Caki2 (cell line): ENCODE measurements around the gene BRD9. TPM values are rescaled to one million over a fixed set of nuclear protein-coding genes. Genes with fewer than 3 reads are reported as not detected.

Source experiments
- DNase-seq: peaks from one replicate; pipeline ENCODE4 v3.0.0-alpha.2; 2015; ENCODE audit warnings: low read depth
- in situ Hi-C: cut with HindIII; loops from 2 replicates; pipeline ENCODE4 v1.10.0; 2016; ENCODE audit warnings: low sequenced_read_pairs, low pct_unique_long_range_greater_than_20kb, mixed read lengths
- total RNA-seq: library from RNA; depleted of rRNA; stranded (reverse); fragments of >200 nt; shearing (Covaris generic); gene quantifications from 2 replicates; pipeline ENCODE4 v1.2.3, GENCODE V29; 2014; ENCODE audit warnings: low replicate concordance

BRD9 gene
- total RNA-seq, 1 experiment from 2014 or later: 20.4 TPM

- in situ Hi-C loops: no loop called here
- no peak for DNase-seq
Measured at GRCh38 chr5:867300-867870, 25.2 kb downstream of the BRD9 start.

DNA sequence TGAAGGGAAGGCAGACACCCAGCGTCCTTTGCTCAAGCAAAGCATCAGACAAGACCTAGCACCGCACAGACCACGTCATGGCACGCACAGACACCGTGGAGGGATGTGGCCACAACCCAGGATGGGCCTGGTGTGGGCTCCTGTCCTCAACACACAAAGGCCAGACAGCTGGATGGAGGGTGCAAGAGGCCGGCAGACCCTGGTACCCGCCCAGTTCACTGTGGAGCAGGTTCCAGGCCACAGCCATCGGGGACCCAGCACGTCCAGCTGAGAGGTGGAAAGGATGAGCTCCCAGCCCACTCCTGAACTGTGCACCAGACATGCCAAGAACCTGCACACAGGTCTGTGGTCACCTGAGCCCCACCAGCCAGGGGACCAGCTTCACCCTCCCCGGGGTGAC is 26.8 kb downstream of the BRD9 start:
- DNase-seq: no peak
- in situ Hi-C loops: no loop called here

- in situ Hi-C loops: no loop called here
- DNase-seq: no peak
Measured at GRCh38 chr5:865168-865521, 27.5 kb downstream of the BRD9 start.

GRCh38 chr5:864492-865167 is 28.0 kb downstream of the BRD9 start:
- DNase-seq: no peak
- in situ Hi-C loops: no loop called here

DNA sequence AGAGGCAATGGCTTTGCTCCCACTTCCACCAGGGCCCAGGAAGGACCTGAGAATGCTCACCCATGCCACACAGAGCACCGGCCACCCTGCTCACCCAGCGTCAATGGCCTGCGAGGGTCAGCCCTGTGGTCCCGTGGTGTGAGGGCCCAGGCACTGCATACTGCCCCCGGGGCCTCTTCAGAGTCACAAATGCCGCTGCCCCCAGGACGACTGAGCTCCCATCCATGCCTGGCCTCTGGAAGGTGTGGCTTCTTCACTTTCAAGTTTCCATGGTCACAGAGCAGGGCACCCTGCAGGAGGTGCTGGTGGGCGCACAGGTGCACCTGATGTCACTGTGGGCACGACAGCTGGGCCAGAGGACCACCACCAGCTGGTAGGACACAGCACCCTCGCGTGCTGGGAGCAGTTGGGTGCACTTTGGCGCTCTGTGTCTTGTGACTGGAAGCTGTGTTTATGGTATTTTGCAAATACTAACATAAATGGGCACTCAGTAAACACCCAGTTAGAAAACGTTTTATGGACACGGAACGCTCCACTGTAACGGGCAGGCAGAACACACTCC is 29.3 kb downstream of the BRD9 start:
- DNase-seq: no peak
- in situ Hi-C loops: no loop called here

GRCh38 chr5:862367-863243 is 30.0 kb downstream of the BRD9 start:
- peak; percentile 77 for DNase-seq
- in situ Hi-C loops: no loop called here

GRCh38 chr5:861442-862366 is 30.9 kb downstream of the BRD9 start:
- no peak for DNase-seq

GRCh38 chr5:860506-861150 is 32.0 kb downstream of the BRD9 start:
- no peak for DNase-seq
- in situ Hi-C loops: no loop called here

More at GRCh38 chr5:861442-862366, 30.9 kb downstream of the BRD9 start:
- in situ Hi-C loops: no loop called here

DNA sequence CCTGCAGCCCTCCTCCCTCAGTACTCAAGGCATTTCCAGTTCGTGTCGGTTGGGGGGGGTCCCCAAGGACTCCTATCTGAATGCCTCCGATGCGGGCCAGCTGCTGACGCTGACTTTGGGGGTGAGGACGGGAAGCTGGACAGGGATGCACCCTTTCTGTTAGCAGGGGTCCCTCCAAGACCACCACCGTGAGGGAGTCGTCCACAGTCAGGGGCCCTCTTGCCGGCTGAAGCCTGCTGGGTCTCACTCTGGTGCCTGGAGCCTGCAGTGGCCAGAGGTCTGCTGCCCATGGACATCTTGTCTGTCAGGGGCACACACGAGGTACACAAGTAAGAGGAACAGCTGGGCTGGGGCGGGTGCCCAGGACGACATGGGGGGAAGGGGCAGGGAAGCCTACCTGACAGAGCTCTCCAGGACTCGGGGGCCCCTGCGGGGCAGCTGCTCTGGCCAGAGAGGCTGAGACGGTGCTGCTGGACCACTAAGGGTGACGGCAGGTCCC is 32.8 kb downstream of the BRD9 start:
- in situ Hi-C loops: no loop called here
- no peak for DNase-seq

DNA sequence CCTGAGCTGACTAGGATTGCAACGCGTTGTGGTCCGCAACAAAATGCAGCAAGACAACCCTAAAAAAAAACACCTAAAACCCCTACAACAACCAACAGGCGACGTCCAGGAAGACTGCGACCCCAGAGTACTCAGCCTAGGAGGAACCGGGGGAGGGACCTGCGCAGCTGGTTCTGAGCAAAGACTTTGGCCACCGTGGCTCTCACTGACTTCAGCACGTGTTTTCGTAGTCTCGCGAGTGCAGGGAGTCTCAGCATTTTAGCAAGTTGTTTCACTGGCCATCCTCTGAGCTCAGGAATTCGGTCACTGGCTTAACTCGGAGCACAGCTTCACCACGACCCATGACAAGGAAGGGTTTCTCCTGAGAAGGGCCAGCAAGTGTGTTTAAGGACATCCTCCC is 33.2 kb downstream of the BRD9 start:
- in situ Hi-C loops: no loop called here
- DNase-seq: no peak

DNA sequence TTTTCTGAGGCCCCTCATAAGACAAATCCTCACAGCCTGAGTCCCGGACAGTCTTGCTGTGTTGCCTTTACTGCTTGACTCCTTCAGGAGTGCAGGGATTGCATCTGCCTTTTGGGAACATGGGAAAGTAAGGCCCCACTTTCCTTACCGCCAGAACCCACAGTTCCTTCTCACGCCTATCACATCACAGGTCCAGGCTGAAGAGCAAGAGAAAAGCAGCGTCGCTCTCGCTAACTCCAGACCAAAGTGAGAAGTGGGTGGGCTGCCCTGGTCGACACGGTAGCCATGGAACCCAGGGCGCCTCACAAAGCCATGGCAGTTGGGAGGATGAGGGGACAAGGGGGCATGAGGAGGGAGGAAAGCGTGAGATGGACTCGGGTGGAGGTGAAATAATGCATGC is 33.9 kb downstream of the BRD9 start:
- DNase-seq: no peak
- in situ Hi-C loops: no loop called here

- in situ Hi-C loops: no loop called here
- no peak for DNase-seq
Measured at GRCh38 chr5:856531-857425, 35.8 kb downstream of the BRD9 start.

GRCh38 chr5:855771-856530 is 36.6 kb downstream of the BRD9 start:
- in situ Hi-C loops: no loop called here
- DNase-seq: no peak

DNA sequence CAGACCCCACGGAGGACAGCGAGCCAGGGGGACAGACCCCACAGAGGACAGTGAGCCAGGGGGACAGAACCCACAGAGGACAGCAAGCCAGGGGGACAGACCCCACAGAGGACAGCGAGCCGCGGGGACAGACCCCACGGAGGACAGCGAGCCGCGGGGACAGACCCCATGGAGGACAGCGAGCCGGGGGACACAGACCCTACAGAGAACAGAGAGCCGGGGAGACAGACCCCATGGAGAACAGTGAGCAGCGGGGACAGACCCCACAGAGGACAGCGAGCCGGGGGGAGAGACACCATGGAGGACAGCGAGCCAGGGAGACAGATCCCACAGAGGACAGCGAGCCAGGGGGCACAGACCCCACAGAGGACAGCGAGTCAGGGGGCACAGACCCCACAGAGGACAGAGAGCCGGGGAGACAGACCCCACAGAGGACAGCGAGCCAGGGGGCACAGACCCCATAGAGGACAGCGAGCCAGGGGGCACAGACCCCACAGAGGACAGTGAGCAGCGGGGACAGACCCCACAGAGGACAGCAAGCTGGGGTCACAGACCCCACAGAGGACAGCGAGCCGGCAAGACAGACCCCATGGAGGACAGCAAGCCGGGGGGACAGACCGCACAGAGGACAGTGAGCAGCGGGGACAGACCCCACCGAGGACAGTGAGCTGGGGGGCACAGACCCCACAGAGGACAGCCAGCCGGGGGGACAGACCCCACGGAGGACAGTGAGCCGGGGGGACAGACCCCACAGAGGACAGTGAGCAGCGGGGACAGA is 37.4 kb downstream of the BRD9 start:
- no peak for DNase-seq
- in situ Hi-C loops: no loop called here

- DNase-seq: no peak
- in situ Hi-C loops: no loop called here
Measured at GRCh38 chr5:854217-854616, 38.4 kb downstream of the BRD9 start.
